Activated T-cell treated with anti-CD3 and anti-CD28 coated beads for 24 hours (primary cell): ENCODE measurements around the gene SDC1.

Source experiments
- DNase-seq: peaks from one replicate; pipeline ENCODE4 v3.0.0-alpha.2; 2020; ENCODE audit warnings: low read depth

The SDC1 gene

GRCh38 chr2:20183373-20183772, 41.6 kb downstream of the SDC1 start:
- DNase-seq, result no peak

GRCh38 chr2:20182241-20182931, 42.5 kb downstream of the SDC1 start:
- DNase-seq, result no peak

- no peak for DNase-seq
Measured at GRCh38 chr2:20181761-20182160, 43.2 kb downstream of the SDC1 start.

GRCh38 chr2:20180676-20181648, 44.0 kb downstream of the SDC1 start:
- no peak for DNase-seq

- no peak for DNase-seq
Measured at GRCh38 chr2:20179755-20180594, 45.0 kb downstream of the SDC1 start.

- DNase-seq, result no peak
Measured at GRCh38 chr2:20179466-20179754, 45.5 kb downstream of the SDC1 start.

GRCh38 chr2:20178666-20179465, 46.1 kb downstream of the SDC1 start:
- no peak for DNase-seq

- DNase-seq, result no peak
Measured at GRCh38 chr2:20178249-20178607, 46.7 kb downstream of the SDC1 start.

GRCh38 chr2:20177556-20178248, 47.2 kb downstream of the SDC1 start:
- DNase-seq, result no peak

GRCh38 chr2:20176760-20177159, 48.2 kb downstream of the SDC1 start:
- no peak for DNase-seq

GRCh38 chr2:20175931-20176330, 49.0 kb downstream of the SDC1 start:
- no peak for DNase-seq

- no peak for DNase-seq
Measured at GRCh38 chr2:20175267-20175666, 49.7 kb downstream of the SDC1 start.

GRCh38 chr2:20174410-20174809, 50.5 kb downstream of the SDC1 start:
- DNase-seq, result no peak

GRCh38 chr2:20173496-20174402, 51.2 kb downstream of the SDC1 start:
- no peak for DNase-seq

- DNase-seq, result no peak
Measured at GRCh38 chr2:20173064-20173463, 51.9 kb downstream of the SDC1 start.

- no peak for DNase-seq
Measured at GRCh38 chr2:20172273-20173055, 52.5 kb downstream of the SDC1 start.

GRCh38 chr2:20171445-20171977, 53.4 kb downstream of the SDC1 start:
- DNase-seq, result no peak

GRCh38 chr2:20170704-20171250, 54.2 kb downstream of the SDC1 start:
- no peak for DNase-seq
